Progenitor cell of endocrine pancreas (in vitro differentiated cells): ENCODE measurements around the gene TFAP2A. TPM values are rescaled to one million over a fixed set of nuclear protein-coding genes. Genes with fewer than 3 reads are reported as not detected.

Experiments
- DNase-seq: peaks from one replicate; pipeline ENCODE4 v3.0.0; 2021; ENCODE audit warnings: low spot score; ENCODE audit not compliant: unreplicated experiment
- H3K27ac Mint-ChIP-seq: 2 replicates; pipeline ENCODE4 v1.8.0; 2021; ENCODE audit warnings: mild to moderate bottlenecking, moderate library complexity, mixed read lengths
- H3K27me3 Mint-ChIP-seq: 2 replicates; pipeline ENCODE4 v1.8.0; 2021; ENCODE audit warnings: mixed read lengths
- H3K36me3 Mint-ChIP-seq: 2 replicates; pipeline ENCODE4 v1.8.0; 2022; ENCODE audit warnings: mixed read lengths; ENCODE audit not compliant: insufficient read depth
- H3K4me1 Mint-ChIP-seq: 2 replicates; pipeline ENCODE4 v1.8.0; 2021; ENCODE audit warnings: low read depth, mixed read lengths
- H3K4me3 Mint-ChIP-seq: 2 replicates; pipeline ENCODE4 v1.8.0; 2021; ENCODE audit warnings: low read depth, mild to moderate bottlenecking, moderate library complexity, mixed read lengths
- H3K9me3 Mint-ChIP-seq: 2 replicates; pipeline ENCODE4 v1.8.0; 2021; ENCODE audit warnings: low read depth, mixed read lengths
- CTCF ChIP-seq: fragments of 200-600 bp; sonication (generic); IDR thresholded peaks from one replicate; pipeline ENCODE4 v1.5.0; 2021; ENCODE audit warnings: antibody characterized with exemption, mild to moderate bottlenecking; ENCODE audit not compliant: unreplicated experiment
- total RNA-seq: library from RNA; stranded (reverse); gene quantifications from 2 replicates; pipeline ENCODE4 v1.2.1, GENCODE V29; 2021

TFAP2A gene
- total RNA-seq, 1 donor from 2014 or later = 4.7 TPM

GRCh38 chr6:10425975-10426780 lies 11.3 kb upstream of the TFAP2A start:
- no peak for DNase-seq
- Mint-ChIP-seq H3K27ac (peak overlapping the region; percentile 65), H3K9me3 (no peaks in the 10 kb centered on the region), H3K4me1 (peaks cover 7% of the 10 kb centered on the region), H3K4me3 (peak overlapping the region; percentile 77), H3K36me3 (no peaks in the 10 kb centered on the region), H3K27me3 (peaks cover 89% of the 10 kb centered on the region)
- TF ChIP-seq CTCF = no peak

GRCh38 chr6:10425176-10425974 lies 10.5 kb upstream of the TFAP2A start:
- no peak for DNase-seq

GRCh38 chr6:10424040-10424439 lies 9.2 kb upstream of the TFAP2A start:
- Mint-ChIP-seq H3K27me3 (peaks cover 91% of the 10 kb centered on the region), H3K4me3 (no peak overlapping the region), H3K9me3 (no peaks in the 10 kb centered on the region), H3K4me1 (peaks cover 15% of the 10 kb centered on the region), H3K27ac (no peak overlapping the region), H3K36me3 (no peaks in the 10 kb centered on the region)
- no peak for DNase-seq
- peak; percentile 45 for TF ChIP-seq CTCF

More at GRCh38 chr6:10425176-10425974, 10.5 kb upstream of the TFAP2A start:
- Mint-ChIP-seq H3K36me3 (no peaks in the 10 kb centered on the region), H3K27ac (no peak overlapping the region), H3K9me3 (no peaks in the 10 kb centered on the region), H3K27me3 (peaks cover 89% of the 10 kb centered on the region), H3K4me3 (peak overlapping the region; percentile 77), H3K4me1 (peaks cover 9% of the 10 kb centered on the region)
- TF ChIP-seq CTCF = no peak

- DNase-seq = no peak
- Mint-ChIP-seq H3K9me3 (no peaks in the 10 kb centered on the region), H3K4me1 (peaks cover 15% of the 10 kb centered on the region), H3K27ac (no peak overlapping the region), H3K36me3 (no peaks in the 10 kb centered on the region), H3K27me3 (peaks cover 94% of the 10 kb centered on the region), H3K4me3 (no peak overlapping the region)
- no peak for TF ChIP-seq CTCF
Measured at GRCh38 chr6:10422737-10423034, 7.8 kb upstream of the TFAP2A start.

- Mint-ChIP-seq H3K4me1 (peaks cover 17% of the 10 kb centered on the region), H3K27ac (no peak overlapping the region), H3K4me3 (no peak overlapping the region), H3K27me3 (peaks cover 94% of the 10 kb centered on the region), H3K36me3 (no peaks in the 10 kb centered on the region), H3K9me3 (no peaks in the 10 kb centered on the region)
- DNase-seq = no peak
- no peak for TF ChIP-seq CTCF
Measured at GRCh38 chr6:10421921-10422736, 7.3 kb upstream of the TFAP2A start.
